ENCODE measurements around the gene CCSAP.
A peak's percentile ranks its signal among the peaks of the same experiment; 100 is the strongest.

The CCSAP gene

DNA sequence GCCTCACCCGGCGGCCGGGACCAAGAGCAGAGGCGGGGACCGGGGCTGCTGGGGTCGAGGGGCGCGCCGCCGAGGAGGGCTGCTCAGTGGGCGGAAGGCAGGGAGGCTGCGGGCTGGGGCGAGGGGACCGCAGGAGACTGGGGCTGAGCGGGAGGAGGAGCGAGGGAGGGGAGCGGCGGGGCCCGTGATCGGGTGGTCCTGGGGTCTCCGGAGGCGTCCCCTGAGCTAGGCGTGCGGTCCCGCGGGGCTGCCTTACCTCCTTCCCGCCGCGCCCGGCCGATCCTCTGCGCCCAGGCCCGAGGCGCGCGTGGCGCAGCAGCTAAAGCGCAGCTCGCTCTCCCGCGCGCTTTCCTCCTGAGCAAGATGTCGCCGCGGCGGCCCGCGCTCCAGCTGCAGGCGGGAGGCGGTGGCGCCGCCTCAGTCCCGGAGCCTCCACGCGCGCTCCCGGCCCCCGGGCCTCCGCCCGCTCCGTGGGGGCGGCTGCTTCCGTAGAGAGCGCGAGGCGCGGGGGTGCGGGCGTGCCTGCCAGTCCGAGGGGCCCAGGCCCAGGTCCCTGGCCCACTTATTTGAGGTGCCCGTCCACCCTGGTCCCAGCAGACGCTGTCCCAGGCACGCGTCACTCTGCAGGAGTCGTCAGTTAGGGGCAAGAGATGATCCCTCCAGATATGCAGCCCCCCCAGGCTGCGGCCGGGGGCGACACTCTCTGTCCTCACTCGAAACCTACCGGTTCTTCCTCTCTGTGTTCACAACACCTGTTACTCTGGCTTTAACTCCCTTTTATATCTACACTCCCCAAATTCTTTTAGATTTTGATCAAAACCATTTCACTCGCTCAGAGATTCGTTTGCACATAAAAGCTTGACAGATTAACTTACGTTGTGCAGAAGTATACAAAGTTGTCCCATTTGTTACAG lies at the start of gene CCSAP:
Gene CCSAP (minus strand): TSS at position 392 of the 914 bp plus-strand sequence. CDS start 582 bp downstream, outside the sequence.
- peaks cover 35% of the 10 kb centered on the region for H3K4me1 ChIP-seq (ENCODE audit: control insufficient read depth, low read length)
- H3F3A ChIP-seq (ENCODE audit: control insufficient read depth, insufficient read depth) = peaks cover 17% of the 10 kb centered on the region
- H3K4me3 ChIP-seq (ENCODE audit: low read length) = peak within 1 kb of the TSS; percentile 78
- peaks cover 7% of the 10 kb centered on the region for H3K36me3 ChIP-seq (ENCODE audit: control insufficient read depth, low read length)
- TF ChIP-seq, protein P1, sequence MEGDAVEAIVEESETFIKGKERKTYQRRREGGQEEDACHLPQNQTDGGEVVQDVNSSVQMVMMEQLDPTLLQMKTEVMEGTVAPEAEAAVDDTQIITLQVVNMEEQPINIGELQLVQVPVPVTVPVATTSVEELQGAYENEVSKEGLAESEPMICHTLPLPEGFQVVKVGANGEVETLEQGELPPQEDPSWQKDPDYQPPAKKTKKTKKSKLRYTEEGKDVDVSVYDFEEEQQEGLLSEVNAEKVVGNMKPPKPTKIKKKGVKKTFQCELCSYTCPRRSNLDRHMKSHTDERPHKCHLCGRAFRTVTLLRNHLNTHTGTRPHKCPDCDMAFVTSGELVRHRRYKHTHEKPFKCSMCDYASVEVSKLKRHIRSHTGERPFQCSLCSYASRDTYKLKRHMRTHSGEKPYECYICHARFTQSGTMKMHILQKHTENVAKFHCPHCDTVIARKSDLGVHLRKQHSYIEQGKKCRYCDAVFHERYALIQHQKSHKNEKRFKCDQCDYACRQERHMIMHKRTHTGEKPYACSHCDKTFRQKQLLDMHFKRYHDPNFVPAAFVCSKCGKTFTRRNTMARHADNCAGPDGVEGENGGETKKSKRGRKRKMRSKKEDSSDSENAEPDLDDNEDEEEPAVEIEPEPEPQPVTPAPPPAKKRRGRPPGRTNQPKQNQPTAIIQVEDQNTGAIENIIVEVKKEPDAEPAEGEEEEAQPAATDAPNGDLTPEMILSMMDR (IDR thresholded peaks at IDR 0.05; ENCODE audit: low read depth, low read length, poor library complexity, severe bottlenecking) = peak; percentile 28
- no peak for TF ChIP-seq EZH2phosphoT487 (IDR thresholded peaks at IDR 0.05; ENCODE audit: borderline replicate concordance, low read length)
- H3K27me3 ChIP-seq (ENCODE audit: control insufficient read depth, low read length) = 0 out of 2 replicates have a peak, but pooled peaks cover 5% of the 10 kb centered on the region
- 0 out of 2 replicates have a peak, but pooled peaks cover 3% of the 10 kb centered on the region for H3K9me3 ChIP-seq (ENCODE audit: control insufficient read depth, insufficient read depth, low read length)
- H3K79me2 ChIP-seq (ENCODE audit: control insufficient read depth, low read length) = peaks cover 41% of the 10 kb centered on the region
- 0 out of 2 replicates have a peak, but pooled peaks cover 3% of the 10 kb centered on the region for H4K20me1 ChIP-seq (ENCODE audit: control insufficient read depth, insufficient read depth, low read depth, low read length)
- H3K9me2 ChIP-seq (replicated peaks; ENCODE audit: control insufficient read depth, low read length) = no peaks in the 10 kb centered on the region
- H3K27ac ChIP-seq (ENCODE audit: low read depth, low read length) = peak within 1 kb of the TSS; percentile 50
- H3K4me2 ChIP-seq (ENCODE audit: low read length) = peak within 1 kb of the TSS; percentile 80

DNA sequence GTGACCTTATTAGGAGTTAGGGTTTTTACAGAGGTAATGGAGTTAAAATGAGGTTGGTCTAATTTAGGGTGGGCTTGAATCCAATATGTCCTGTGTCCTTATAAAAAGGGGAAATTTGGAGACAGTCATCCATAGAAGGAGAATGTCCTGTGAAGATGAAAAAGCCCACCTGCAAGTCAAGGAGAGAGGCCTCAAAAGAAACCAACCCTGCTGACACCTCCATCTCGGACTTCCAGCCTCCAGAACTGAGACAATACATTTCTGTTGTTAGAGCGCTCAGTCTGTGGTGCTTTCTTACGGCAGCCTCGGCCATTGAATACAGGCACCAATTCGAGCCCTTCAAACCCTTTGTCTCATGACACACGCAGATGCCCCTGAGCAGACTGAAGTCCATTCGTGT lies 47.3 kb upstream of the CCSAP start:
- no peaks in the 10 kb centered on the region for H4K20me1 ChIP-seq (ENCODE audit: control insufficient read depth, insufficient read depth, low read depth, low read length)

GRCh38 chr1:229388897-229389580 lies 46.2 kb upstream of the CCSAP start:
- Histone ChIP-seq H3K27ac (ENCODE audit: low read depth, low read length) (no peak overlapping the region), H3K36me3 (ENCODE audit: control insufficient read depth, low read length) (no peaks in the 10 kb centered on the region), H4K20me1 (ENCODE audit: control insufficient read depth, insufficient read depth, low read depth, low read length) (no peaks in the 10 kb centered on the region), H3K4me2 (ENCODE audit: low read length) (no peak overlapping the region), H3K4me1 (ENCODE audit: control insufficient read depth, low read length) (no peaks in the 10 kb centered on the region), H3K27me3 (ENCODE audit: control insufficient read depth, low read length) (peaks cover 29% of the 10 kb centered on the region), H3K4me3 (ENCODE audit: low read length) (no peak overlapping the region), H3K79me2 (ENCODE audit: control insufficient read depth, low read length) (no peaks in the 10 kb centered on the region), H3K9me3 (ENCODE audit: control insufficient read depth, insufficient read depth, low read length) (no peaks in the 10 kb centered on the region), H3F3A (ENCODE audit: control insufficient read depth, insufficient read depth) (no peaks in the 10 kb centered on the region), H3K9me2 (replicated peaks; ENCODE audit: control insufficient read depth, low read length) (no peaks in the 10 kb centered on the region)
- TF ChIP-seq, protein P1 (IDR thresholded peaks at IDR 0.05; ENCODE audit: low read depth, low read length, poor library complexity, severe bottlenecking) = no peak
- no peak for TF ChIP-seq EZH2phosphoT487 (IDR thresholded peaks at IDR 0.05; ENCODE audit: borderline replicate concordance, low read length)

More for the DNA sequence above, 47.3 kb upstream of the CCSAP start:
- Histone ChIP-seq H3F3A (ENCODE audit: control insufficient read depth, insufficient read depth) (no peaks in the 10 kb centered on the region), H3K4me1 (ENCODE audit: control insufficient read depth, low read length) (no peaks in the 10 kb centered on the region), H3K79me2 (ENCODE audit: control insufficient read depth, low read length) (no peaks in the 10 kb centered on the region), H3K36me3 (ENCODE audit: control insufficient read depth, low read length) (no peaks in the 10 kb centered on the region), H3K4me2 (ENCODE audit: low read length) (no peak overlapping the region), H3K27me3 (ENCODE audit: control insufficient read depth, low read length) (peaks cover 18% of the 10 kb centered on the region), H3K9me3 (ENCODE audit: control insufficient read depth, insufficient read depth, low read length) (no peaks in the 10 kb centered on the region), H3K4me3 (ENCODE audit: low read length) (no peak overlapping the region), H3K9me2 (replicated peaks; ENCODE audit: control insufficient read depth, low read length) (no peaks in the 10 kb centered on the region), H3K27ac (ENCODE audit: low read depth, low read length) (no peak overlapping the region)
- TF ChIP-seq, protein P1 (IDR thresholded peaks at IDR 0.05; ENCODE audit: low read depth, low read length, poor library complexity, severe bottlenecking) = no peak
- TF ChIP-seq EZH2phosphoT487 (IDR thresholded peaks at IDR 0.05; ENCODE audit: borderline replicate concordance, low read length) = no peak
